DND-41 (cell line): ENCODE data around the gene RHOT1.

ENCODE experiments used
- ATAC-seq: fragments of 200-7000 bp; cut with Tn5 transposase; 3 replicates; pipeline ENCODE4 v1.9.1; 2021; ENCODE audit warnings: low read depth; ENCODE audit not compliant: insufficient read depth
- DNase-seq: peaks from one replicate; pipeline ENCODE4 v3.0.0-alpha.2; 2020
- H2AFZ ChIP-seq: 2 replicates; pipeline ENCODE4 v1.6.0; 2012; ENCODE audit warnings: low read depth, low read length
- H3K27ac ChIP-seq: 2 replicates; pipeline ENCODE4 v1.5.1; 2012; ENCODE audit warnings: low read length, inconsistent platforms
- H3K27me3 ChIP-seq: fragments of 200-600 bp; sonication (generic); 2 replicates; pipeline ENCODE4 v1.6.0; 2012; ENCODE audit warnings: low read length, mild to moderate bottlenecking, inconsistent platforms; ENCODE audit not compliant: insufficient read depth, poor library complexity
- H3K36me3 ChIP-seq: 2 replicates; pipeline ENCODE4 v1.5.1; 2012; ENCODE audit warnings: low read length, inconsistent platforms; ENCODE audit not compliant: insufficient read depth
- H3K4me1 ChIP-seq: 2 replicates; pipeline ENCODE4 v1.5.1; 2012; ENCODE audit warnings: mild to moderate bottlenecking, low read length; ENCODE audit not compliant: insufficient read depth
- H3K4me2 ChIP-seq: 2 replicates; pipeline ENCODE4 v1.6.0; 2012; ENCODE audit warnings: mild to moderate bottlenecking, moderate library complexity, low read length, inconsistent platforms; ENCODE audit not compliant: insufficient read depth
- H3K4me3 ChIP-seq, 2 experiments: fragments of 200-600 bp in 1 of 2; shearing (Covaris generic) in 1 of 2; 2 replicates each; pipeline ENCODE4 v1.5.1; 2012 to 2016; ENCODE audit warnings: inconsistent platforms in 2 of 2, low read length in 2 of 2, mild to moderate bottlenecking in 2 of 2, low read depth in 1 of 2, moderate library complexity in 1 of 2
- H3K79me2 ChIP-seq: 2 replicates; pipeline ENCODE4 v1.6.0; 2012; ENCODE audit warnings: low read length, inconsistent platforms; ENCODE audit not compliant: insufficient read depth
- H3K9ac ChIP-seq: 2 replicates; pipeline ENCODE4 v1.6.0; 2012; ENCODE audit warnings: low read depth, mild to moderate bottlenecking, inconsistent platforms, low read length, moderate library complexity
- H3K9me3 ChIP-seq: 2 replicates; pipeline ENCODE4 v1.5.1; 2012; ENCODE audit warnings: low read length, moderate library complexity, mild to moderate bottlenecking, inconsistent platforms; ENCODE audit not compliant: insufficient read depth, severe bottlenecking
- H4K20me1 ChIP-seq: 2 replicates; pipeline ENCODE4 v1.6.0; 2012; ENCODE audit warnings: low read length; ENCODE audit not compliant: insufficient read depth
- CTCF ChIP-seq: IDR thresholded peaks from 2 replicates; pipeline ENCODE4 v1.5.1; 2012; ENCODE audit warnings: borderline replicate concordance, low read length, moderate library complexity, mild to moderate bottlenecking; ENCODE audit not compliant: poor library complexity, severe bottlenecking; ENCODE audit errors: extremely low read depth
- EZH2 ChIP-seq: IDR thresholded peaks from 3 replicates; pipeline ENCODE4 v1.6.1; 2012; ENCODE audit warnings: borderline replicate concordance, low read depth, mild to moderate bottlenecking, moderate library complexity, low read length, inconsistent platforms; ENCODE audit not compliant: severe bottlenecking

Gene RHOT1

DNA sequence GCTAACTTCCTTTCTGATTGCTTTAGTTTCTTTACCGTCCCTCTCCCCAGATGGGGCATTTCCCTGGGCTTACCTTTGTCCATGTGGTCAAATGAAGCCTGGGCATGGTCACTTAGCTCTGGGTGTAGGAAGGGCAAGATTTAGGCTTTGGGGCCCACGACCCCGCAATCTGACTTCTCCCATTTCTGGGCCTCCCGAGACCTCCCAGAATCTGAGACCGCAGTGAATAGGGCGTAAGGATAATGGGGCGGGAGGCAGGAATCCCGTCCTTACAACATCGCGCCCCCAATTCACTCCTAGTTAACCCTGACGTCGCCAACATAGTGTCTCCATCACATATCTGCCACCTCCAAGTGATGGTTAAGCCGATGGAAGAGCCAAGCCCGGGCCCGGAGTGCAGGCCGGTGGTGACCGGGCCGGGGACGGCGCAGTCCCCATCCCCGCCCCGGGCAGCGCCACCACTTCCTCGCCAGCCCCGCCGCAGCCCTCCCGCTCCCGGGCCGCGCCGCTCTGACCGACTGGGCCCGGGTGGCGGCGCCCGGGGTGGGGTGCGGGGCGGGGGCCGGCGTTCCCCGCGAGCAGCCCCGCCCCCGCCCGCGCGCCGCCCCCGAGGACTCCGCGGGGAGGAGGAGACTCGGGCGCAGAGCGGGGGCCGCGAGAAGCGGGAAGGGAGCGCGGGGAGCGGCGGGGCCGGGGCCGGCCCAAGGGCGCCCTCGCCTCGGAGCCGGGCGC is 123.1 kb downstream of the RHOT1 start, which contains the start of gene RHBDL3:
Gene RHBDL3 (plus strand): TSS at position 641 of the 732 bp plus-strand sequence. CDS start 358 bp downstream, outside the sequence.
- H3K4me3 ChIP-seq: no peak within 1 kb of the TSS
- no peak within 1 kb of the TSS for H3K9ac ChIP-seq
- H3K9me3 ChIP-seq: no peaks in the 10 kb centered on the region
- peaks cover 12% of the 10 kb centered on the region for H4K20me1 ChIP-seq
- H3K79me2 ChIP-seq: no peaks in the 10 kb centered on the region
- peak within 1 kb of the TSS; percentile 40 for H3K4me2 ChIP-seq
- peaks cover 66% of the 10 kb centered on the region for H3K27me3 ChIP-seq
- TF ChIP-seq CTCF (no peak), EZH2 (peak; percentile 56)
- DNase-seq (no peak), ATAC-seq (no peak; the same call in 2 of the 3 replicates)
- peaks cover 11% of the 10 kb centered on the region for H3K4me1 ChIP-seq
- no peak within 1 kb of the TSS for H2AFZ ChIP-seq
- H3K36me3 ChIP-seq: no peaks in the 10 kb centered on the region
- no peak within 1 kb of the TSS for H3K27ac ChIP-seq

DNA sequence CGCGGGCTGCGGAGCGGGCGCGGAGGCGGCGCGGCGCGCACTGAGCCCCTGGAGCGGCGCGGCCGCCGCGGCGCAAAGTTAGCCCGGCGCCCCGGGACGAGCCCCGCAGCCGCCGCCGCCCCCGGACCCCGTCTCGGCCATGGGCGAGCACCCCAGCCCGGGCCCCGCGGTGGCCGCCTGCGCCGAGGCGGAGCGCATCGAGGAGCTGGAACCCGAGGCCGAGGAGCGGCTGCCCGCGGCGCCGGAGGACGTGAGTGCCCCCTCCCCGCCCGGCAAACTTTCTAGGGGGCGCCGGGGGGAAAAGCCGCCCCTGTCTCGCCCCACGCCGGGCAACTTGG is 123.7 kb downstream of the RHOT1 start:
- Histone ChIP-seq H3K9me3 (no peaks in the 10 kb centered on the region), H3K9ac (no peak overlapping the region), H3K36me3 (no peaks in the 10 kb centered on the region), H3K4me1 (peaks cover 11% of the 10 kb centered on the region), H3K4me3 (no peak overlapping the region), H3K4me2 (peak overlapping the region; percentile 40), H3K27ac (no peak overlapping the region), H2AFZ (no peak overlapping the region), H4K20me1 (peaks cover 12% of the 10 kb centered on the region), H3K27me3 (peaks cover 69% of the 10 kb centered on the region), H3K79me2 (no peaks in the 10 kb centered on the region)
- DNase-seq: no peak
- ATAC-seq: no peak
- TF ChIP-seq EZH2 (no peak), CTCF (no peak)

- Histone ChIP-seq H3K9me3 (no peaks in the 10 kb centered on the region), H2AFZ (no peak overlapping the region), H3K4me1 (peaks cover 11% of the 10 kb centered on the region), H4K20me1 (peaks cover 12% of the 10 kb centered on the region), H3K9ac (no peak overlapping the region), H3K27me3 (peaks cover 69% of the 10 kb centered on the region), H3K79me2 (no peaks in the 10 kb centered on the region), H3K36me3 (no peaks in the 10 kb centered on the region), H3K4me3 (no peak overlapping the region), H3K4me2 (peak overlapping the region; percentile 40), H3K27ac (no peak overlapping the region)
- peak; percentile 50 for ATAC-seq
- no peak for DNase-seq
- TF ChIP-seq EZH2 (peak; percentile 95), CTCF (no peak)
Measured at GRCh38 chr17:32266389-32267301, 124.3 kb downstream of the RHOT1 start.
